Left hindlimb (tissue), 1 donor: Measurements from ENCODE around the gene TP53I11.
A peak's percentile ranks its signal among the peaks of the same experiment; 100 is the strongest.

Experiments
- DNase-seq: peaks from one replicate; pipeline ENCODE4 v3.0.0-alpha.2; 2018

TP53I11 gene

GRCh38 chr11:44978274-44978960 lies 27.7 kb upstream of the TP53I11 start:
- no peak for DNase-seq

- no peak for DNase-seq
Observed at GRCh38 chr11:44977493-44977984, 26.9 kb upstream of the TP53I11 start.

- DNase-seq: no peak
Observed at GRCh38 chr11:44976576-44976975, 25.9 kb upstream of the TP53I11 start.

GRCh38 chr11:44974402-44975000 lies 23.8 kb upstream of the TP53I11 start:
- no peak for DNase-seq

- DNase-seq: peak; percentile 22
Observed at GRCh38 chr11:44973632-44974401, 23.1 kb upstream of the TP53I11 start.

- DNase-seq: peak; percentile 12
Observed at GRCh38 chr11:44972746-44973435, 22.2 kb upstream of the TP53I11 start.

- DNase-seq: no peak
Observed at GRCh38 chr11:44971185-44971584, 20.5 kb upstream of the TP53I11 start.

GRCh38 chr11:44970293-44970692 lies 19.6 kb upstream of the TP53I11 start:
- DNase-seq: no peak

- DNase-seq: no peak
Observed at GRCh38 chr11:44969651-44970252, 19.1 kb upstream of the TP53I11 start.

- no peak for DNase-seq
Observed at GRCh38 chr11:44968510-44968909, 17.8 kb upstream of the TP53I11 start.

- DNase-seq: no peak
Observed at GRCh38 chr11:44967930-44968496, 17.3 kb upstream of the TP53I11 start.

- DNase-seq: no peak
Observed at GRCh38 chr11:44966694-44967093, 16.0 kb upstream of the TP53I11 start.

- DNase-seq: no peak
Observed at GRCh38 chr11:44964526-44965209, 14.0 kb upstream of the TP53I11 start.

GRCh38 chr11:44963948-44964347 lies 13.3 kb upstream of the TP53I11 start:
- DNase-seq: no peak

GRCh38 chr11:44963136-44963535 lies 12.5 kb upstream of the TP53I11 start:
- no peak for DNase-seq

GRCh38 chr11:44962464-44962863 lies 11.8 kb upstream of the TP53I11 start:
- DNase-seq: no peak

GRCh38 chr11:44960200-44960845 lies 9.6 kb upstream of the TP53I11 start:
- no peak for DNase-seq

GRCh38 chr11:44959064-44959463 lies 8.4 kb upstream of the TP53I11 start:
- DNase-seq: no peak

- no peak for DNase-seq
Observed at GRCh38 chr11:44957776-44958564, 7.3 kb upstream of the TP53I11 start.

GRCh38 chr11:44957040-44957515 lies 6.4 kb upstream of the TP53I11 start:
- DNase-seq: no peak
